Prostate gland (tissue), 2 donors: ENCODE results near the gene RFTN1. TPM values are rescaled to one million over a fixed set of nuclear protein-coding genes. Genes with fewer than 3 reads are reported as not detected.

Experiments used
- DNase-seq: peaks from one replicate; pipeline ENCODE4 v3.0.0-alpha.2; 2019; ENCODE audit warnings: low spot score
- H3K27ac ChIP-seq, 2 donors: fragments of 200-600 bp; sonication (generic); 2 replicates each; pipeline ENCODE4 v1.5.1; 2017 to 2019
- H3K27me3 ChIP-seq: fragments of 200-600 bp; sonication (generic); replicated peaks from 2 replicates; pipeline ENCODE4 v1.5.1; 2019; ENCODE audit not compliant: insufficient read depth
- H3K36me3 ChIP-seq, 2 donors: fragments of 200-600 bp; sonication (generic); 1 replicate in 1 of 2; 2 replicates in 1 of 2; pipeline versions ENCODE4 v1.5.1 to v1.8.1; 2017 to 2019
- H3K4me1 ChIP-seq: fragments of 200-600 bp; sonication (generic); replicated peaks from 2 replicates; pipeline ENCODE4 v1.5.1; 2019
- H3K4me3 ChIP-seq, 2 donors: fragments of 200-600 bp; sonication (generic); 2 replicates each; pipeline ENCODE4 v1.5.1; 2017 to 2019
- H3K9me3 ChIP-seq: fragments of 200-600 bp; sonication (generic); 2 replicates; pipeline ENCODE4 v1.5.1; 2017
- CTCF ChIP-seq, 4 experiments: fragments of 200-600 bp in 2 of 4; fragments of 450-650 bp in 2 of 4; sonication (generic) in 2 of 4; IDR thresholded peaks; 1 replicate in 3 of 4; 2 replicates in 1 of 4; pipeline ENCODE4 v1.5.1; 2016 to 2019; ENCODE audit warnings: antibody characterized with exemption in 4 of 4, mild to moderate bottlenecking in 2 of 4, moderate library complexity in 2 of 4
- POLR2A ChIP-seq: fragments of 450-650 bp; IDR thresholded peaks from one replicate; pipeline ENCODE4 v1.6.1; 2016; ENCODE audit warnings: antibody characterized with exemption, mild to moderate bottlenecking
- POLR2AphosphoS5 ChIP-seq: sonication (generic); formaldehyde crosslinking; IDR thresholded peaks from one replicate; pipeline ENCODE4 v1.6.1; 2017; ENCODE audit warnings: antibody characterized with exemption
- WGBS: methylation state at CpG from one replicate; pipeline ENCODE4 v1.1.5; 2018; 5-methylcytosine and 5-hydroxymethylcytosine counted together
- intact Hi-C: fragments of 100-400 bp; cut with DNase I; formaldehyde crosslinking; loops from one replicate; pipeline ENCODE4 v1.14.2; 2022
- total RNA-seq, 2 donors: library from RNA; depleted of rRNA; stranded (reverse); fragments of >200 nt; gene quantifications; one replicate each; pipeline ENCODE4 v1.1.0, GENCODE V29; 2016

Gene RFTN1
- total RNA-seq, 2 donors from 2014 or later, result 7.4 to 16.1 TPM

DNA sequence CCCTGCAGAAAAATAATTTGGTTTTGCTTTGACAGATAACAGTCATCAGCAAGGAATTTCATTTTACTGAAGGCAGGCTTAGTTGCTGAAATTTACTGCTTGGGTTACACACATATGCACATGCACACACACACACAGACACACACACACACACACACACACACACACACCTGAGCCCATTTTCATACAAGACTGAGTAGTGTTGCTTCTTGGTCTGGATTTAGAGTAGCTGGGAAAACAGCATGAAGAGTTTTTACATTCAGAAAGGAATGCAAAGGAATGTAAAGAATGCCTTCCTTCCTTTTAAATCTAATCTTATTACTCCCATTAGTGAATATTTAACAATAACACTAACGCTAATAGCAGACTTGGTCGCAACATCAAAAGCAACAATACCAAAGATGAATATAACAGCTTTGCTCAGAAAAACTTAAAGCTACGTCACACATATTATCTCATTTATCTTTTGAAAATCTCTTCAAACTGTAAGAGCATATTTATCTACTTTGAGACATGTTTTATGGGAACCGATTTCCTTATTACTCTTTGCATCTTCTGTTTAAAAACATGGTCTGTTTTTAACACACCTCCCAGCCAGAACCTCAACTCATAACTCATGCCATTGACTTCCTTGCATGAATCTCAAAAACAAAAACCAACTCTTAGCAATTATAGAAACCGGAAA lies 32.5 kb downstream of the RFTN1 start:
- TF ChIP-seq POLR2A (no peak), POLR2AphosphoS5 (no peak), CTCF (IDR thresholded peaks at IDR 0.05) (no peak)
- Histone ChIP-seq H3K4me3 (no peak overlapping the region), H3K4me1 (no peaks in the 10 kb centered on the region), H3K27ac (no peak overlapping the region), H3K27me3 (no peaks in the 10 kb centered on the region), H3K36me3 (no peaks in the 10 kb centered on the region), H3K9me3 (no peaks in the 10 kb centered on the region)
- intact Hi-C loops, result no loop called here
- 14% methylated on average over 5 of the region's 5 CpGs for WGBS
- no peak for DNase-seq

- H3K27ac ChIP-seq, result no peak overlapping the region
- H3K4me3 ChIP-seq, result no peak overlapping the region
Observed at GRCh38 chr3:16478516-16478915, 35.0 kb downstream of the RFTN1 start.

GRCh38 chr3:16477521-16477920 lies 36.0 kb downstream of the RFTN1 start:
- TF ChIP-seq CTCF (IDR thresholded peaks at IDR 0.05) (no peak), POLR2A (no peak), POLR2AphosphoS5 (no peak)
- no peak overlapping the region for H3K27ac ChIP-seq
- DNase-seq, result no peak
- H3K4me3 ChIP-seq, result no peak overlapping the region
- H3K36me3 ChIP-seq, result no peaks in the 10 kb centered on the region
- H3K4me1 ChIP-seq, result no peaks in the 10 kb centered on the region
- H3K9me3 ChIP-seq, result no peaks in the 10 kb centered on the region
- H3K27me3 ChIP-seq, result no peaks in the 10 kb centered on the region
- 94% methylated on average over 3 of the region's 3 CpGs for WGBS
- intact Hi-C loops, result no loop called here

More at GRCh38 chr3:16478516-16478915, 35.0 kb downstream of the RFTN1 start:
- WGBS, result 94% methylated on average over 2 of the region's 2 CpGs
- H3K9me3 ChIP-seq, result no peaks in the 10 kb centered on the region
- DNase-seq, result no peak
- TF ChIP-seq CTCF (IDR thresholded peaks at IDR 0.05) (no peak), POLR2A (no peak), POLR2AphosphoS5 (no peak)
- no peaks in the 10 kb centered on the region for H3K36me3 ChIP-seq
- H3K27me3 ChIP-seq, result no peaks in the 10 kb centered on the region
- intact Hi-C loops, result no loop called here
- H3K4me1 ChIP-seq, result no peaks in the 10 kb centered on the region

- H3K4me3 ChIP-seq, result no peak overlapping the region
- H3K27ac ChIP-seq, result no peak overlapping the region
- H3K4me1 ChIP-seq, result no peaks in the 10 kb centered on the region
- H3K36me3 ChIP-seq, result no peaks in the 10 kb centered on the region
- intact Hi-C loops, result no loop called here
- TF ChIP-seq POLR2AphosphoS5, result no peak
- no peak for TF ChIP-seq POLR2A
- TF ChIP-seq CTCF (IDR thresholded peaks at IDR 0.05), result no peak
- DNase-seq, result no peak
- no peaks in the 10 kb centered on the region for H3K9me3 ChIP-seq
- no peaks in the 10 kb centered on the region for H3K27me3 ChIP-seq
Observed at GRCh38 chr3:16477056-16477455, 36.4 kb downstream of the RFTN1 start.

GRCh38 chr3:16476636-16477035 lies 36.9 kb downstream of the RFTN1 start:
- WGBS, result 53% methylated on average over 5 of the region's 5 CpGs
- no peak overlapping the region for H3K4me3 ChIP-seq
- H3K9me3 ChIP-seq, result no peaks in the 10 kb centered on the region
- H3K27ac ChIP-seq, result no peak overlapping the region
- H3K4me1 ChIP-seq, result no peaks in the 10 kb centered on the region
- intact Hi-C loops, result no loop called here
- TF ChIP-seq POLR2A (no peak), CTCF (IDR thresholded peaks at IDR 0.05) (no peak), POLR2AphosphoS5 (no peak)
- DNase-seq, result no peak
- H3K36me3 ChIP-seq, result no peaks in the 10 kb centered on the region
- H3K27me3 ChIP-seq, result no peaks in the 10 kb centered on the region
